22Rv1 (cell line): ENCODE measurements around the gene VPREB3.
"Not testable (repeated sequence)": the region's sequence is repeated elsewhere in the genome, so short reads cannot be mapped to it uniquely, and the experiment has no call there.

Experiments
- H3K27ac ChIP-seq: fragments of 450-650 bp; 2 replicates; pipeline ENCODE4 v1.5.1; 2017
- ZFX ChIP-seq: fragments of 450-650 bp; IDR thresholded peaks from 2 replicates; pipeline ENCODE4 v1.6.1; 2017; ENCODE audit warnings: antibody characterized with exemption, borderline replicate concordance
- TF ChIP-seq, protein P1 (sequence below): fragments of 450-650 bp; IDR thresholded peaks from 2 replicates; pipeline ENCODE4 v1.5.1; 2017; ENCODE audit warnings: mild to moderate bottlenecking

VPREB3 gene

GRCh38 chr22:23744001-23744400, 10.2 kb downstream of the VPREB3 start:
- no peak overlapping the region for H3K27ac ChIP-seq
- no peak for TF ChIP-seq ZFX
- TF ChIP-seq, protein P1, sequence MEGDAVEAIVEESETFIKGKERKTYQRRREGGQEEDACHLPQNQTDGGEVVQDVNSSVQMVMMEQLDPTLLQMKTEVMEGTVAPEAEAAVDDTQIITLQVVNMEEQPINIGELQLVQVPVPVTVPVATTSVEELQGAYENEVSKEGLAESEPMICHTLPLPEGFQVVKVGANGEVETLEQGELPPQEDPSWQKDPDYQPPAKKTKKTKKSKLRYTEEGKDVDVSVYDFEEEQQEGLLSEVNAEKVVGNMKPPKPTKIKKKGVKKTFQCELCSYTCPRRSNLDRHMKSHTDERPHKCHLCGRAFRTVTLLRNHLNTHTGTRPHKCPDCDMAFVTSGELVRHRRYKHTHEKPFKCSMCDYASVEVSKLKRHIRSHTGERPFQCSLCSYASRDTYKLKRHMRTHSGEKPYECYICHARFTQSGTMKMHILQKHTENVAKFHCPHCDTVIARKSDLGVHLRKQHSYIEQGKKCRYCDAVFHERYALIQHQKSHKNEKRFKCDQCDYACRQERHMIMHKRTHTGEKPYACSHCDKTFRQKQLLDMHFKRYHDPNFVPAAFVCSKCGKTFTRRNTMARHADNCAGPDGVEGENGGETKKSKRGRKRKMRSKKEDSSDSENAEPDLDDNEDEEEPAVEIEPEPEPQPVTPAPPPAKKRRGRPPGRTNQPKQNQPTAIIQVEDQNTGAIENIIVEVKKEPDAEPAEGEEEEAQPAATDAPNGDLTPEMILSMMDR, result no peak

DNA sequence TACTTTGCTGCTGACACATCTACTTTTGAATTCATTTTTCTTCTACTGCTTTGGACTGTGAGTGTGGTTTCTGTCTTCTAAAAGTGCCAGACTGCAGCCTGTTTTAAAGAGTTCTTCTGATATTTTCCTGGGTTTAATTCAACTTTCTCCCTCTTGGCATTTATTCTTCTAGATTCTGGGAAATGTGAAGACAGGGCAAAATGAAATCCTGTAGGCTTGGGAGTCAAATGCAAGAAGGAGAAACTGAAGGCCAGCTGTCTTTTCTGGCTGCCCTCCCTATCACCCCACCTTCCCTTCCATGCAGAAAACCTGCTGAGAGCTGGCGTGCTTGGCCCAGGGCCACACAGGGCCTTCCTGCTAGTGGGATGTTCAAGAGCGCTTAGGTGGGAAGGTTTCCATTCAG, 10.9 kb downstream of the VPREB3 start:
- TF ChIP-seq, protein P1, result no peak
- TF ChIP-seq ZFX, result no peak
- H3K27ac ChIP-seq, result no peak overlapping the region

GRCh38 chr22:23742505-23743264, 11.5 kb downstream of the VPREB3 start:
- TF ChIP-seq, protein P1, result no peak
- TF ChIP-seq ZFX, result no peak

GRCh38 chr22:23737696-23738095, 16.5 kb downstream of the VPREB3 start:
- H3K27ac ChIP-seq, result no peak overlapping the region
- TF ChIP-seq, protein P1, result no peak
- no peak for TF ChIP-seq ZFX

More at GRCh38 chr22:23742505-23743264, 11.5 kb downstream of the VPREB3 start:
- H3K27ac ChIP-seq, result no peak overlapping the region

GRCh38 chr22:23728108-23728507, 26.1 kb downstream of the VPREB3 start:
- H3K27ac ChIP-seq, result not testable (repeated sequence)

DNA sequence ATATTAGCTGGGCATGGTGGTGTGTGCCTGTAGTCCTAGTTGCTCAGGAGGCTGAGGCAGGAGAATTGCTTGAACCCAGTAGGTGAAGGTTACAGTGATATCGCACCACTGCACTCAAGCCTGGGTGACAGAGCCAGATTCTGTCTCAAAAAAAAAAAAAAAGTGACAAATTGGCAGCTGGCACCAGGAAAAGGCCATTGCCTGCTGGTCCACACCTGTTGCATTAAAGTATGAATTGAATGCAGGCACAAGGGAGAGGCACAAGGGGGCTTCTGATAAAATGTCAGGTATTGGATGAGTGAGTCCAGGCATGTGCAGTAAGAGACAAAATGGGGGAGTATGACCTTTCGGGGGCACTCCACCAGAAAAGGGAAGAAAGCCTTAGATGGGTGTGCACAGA, 31.5 kb downstream of the VPREB3 start:
- TF ChIP-seq ZFX, result no peak
- TF ChIP-seq, protein P1, result no peak
- H3K27ac ChIP-seq, result no peak overlapping the region

DNA sequence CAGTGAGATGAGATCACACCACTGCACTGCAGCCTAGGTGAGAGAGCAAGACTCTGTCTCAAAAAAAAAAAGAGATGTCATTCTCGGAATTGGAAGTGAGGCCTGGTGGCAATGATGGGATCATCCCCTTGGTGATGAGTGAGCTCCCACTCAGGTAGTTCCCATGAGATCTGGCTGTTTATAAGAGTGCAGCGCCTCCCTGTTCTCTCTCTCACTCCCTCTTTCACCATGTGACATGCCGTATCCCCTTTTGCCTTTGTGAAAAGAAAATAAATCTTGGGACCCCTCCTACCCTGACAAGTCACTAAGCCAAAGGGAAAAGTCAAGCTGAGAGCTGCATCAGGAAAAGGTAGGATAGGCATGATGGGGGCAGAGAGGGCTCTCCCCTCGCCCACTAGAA, 32.1 kb downstream of the VPREB3 start:
- H3K27ac ChIP-seq, result no peak overlapping the region
- TF ChIP-seq, protein P1, result no peak
- no peak for TF ChIP-seq ZFX

GRCh38 chr22:23720855-23721254, 33.4 kb downstream of the VPREB3 start:
- no peak for TF ChIP-seq ZFX

More at GRCh38 chr22:23720855-23721254, 33.4 kb downstream of the VPREB3 start:
- H3K27ac ChIP-seq, result no peak overlapping the region
